ENCODE measurements around the gene SNX8.
"Not testable (repeated sequence)": the region's sequence is repeated elsewhere in the genome, so short reads cannot be mapped to it uniquely, and the experiment has no call there.

The SNX8 gene

DNA sequence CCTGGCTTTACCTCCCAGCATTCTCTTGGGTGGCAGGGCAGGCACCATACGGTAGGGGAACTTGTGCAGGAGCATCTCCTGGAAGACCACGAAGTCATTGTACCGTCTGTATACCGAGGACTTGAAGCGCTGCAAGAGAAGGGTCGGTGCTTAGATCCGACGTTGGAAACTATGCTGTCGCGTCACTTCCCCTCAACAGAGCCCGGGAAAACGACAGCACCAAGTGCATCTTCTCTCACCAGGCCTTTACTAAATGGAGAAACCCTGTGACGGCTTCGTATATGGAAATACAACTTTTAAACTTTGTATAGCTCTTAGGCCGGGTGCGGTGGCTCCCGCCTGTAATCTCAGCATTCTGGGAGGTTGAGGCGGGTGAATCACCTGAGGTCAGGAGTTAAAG is 39.1 kb downstream of the SNX8 start:
- Histone ChIP-seq H2AFZ (ENCODE audit: low read length, unreplicated experiment) (no peak overlapping the region), H3K36me3 (ENCODE audit: insufficient read depth, low read length) (no peaks in the 10 kb centered on the region; the same call in 1 of the 2 replicates), H3K4me1 (ENCODE audit: control insufficient read depth, insufficient read depth, low read length, unreplicated experiment) (no peaks in the 10 kb centered on the region), H3K4me3 (ENCODE audit: low read depth, low read length) (no peak overlapping the region), H3K79me2 (ENCODE audit: control insufficient read depth, insufficient read depth, low read length, unreplicated experiment) (peaks cover 3% of the 10 kb centered on the region), H3K27ac (ENCODE audit: low read depth, low read length) (no peak overlapping the region), H3K27me3 (ENCODE audit: insufficient read depth, low read length) (no peaks in the 10 kb centered on the region)

DNA sequence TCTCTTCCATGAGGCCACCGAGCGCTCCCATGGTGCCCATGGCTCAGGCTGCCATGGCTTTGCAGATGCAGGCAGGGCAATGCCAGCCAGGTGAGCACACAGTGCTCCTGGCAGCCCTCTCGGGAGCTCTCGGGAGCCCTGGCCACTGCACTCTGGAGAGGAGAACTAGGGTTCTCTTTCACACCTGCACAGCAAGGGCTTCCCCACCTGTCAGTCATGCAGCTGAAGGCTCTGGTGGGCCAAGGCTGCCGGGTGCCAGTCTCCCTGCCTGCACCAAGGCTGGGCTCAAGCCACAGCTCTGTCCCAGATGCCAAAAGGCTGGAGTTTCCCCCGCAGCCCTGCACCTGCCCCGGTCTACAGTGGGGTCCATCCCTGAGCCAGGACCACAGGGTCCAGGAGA is 39.6 kb downstream of the SNX8 start:
- Histone ChIP-seq H3K36me3 (ENCODE audit: insufficient read depth, low read length) (no peaks in the 10 kb centered on the region; the same call in 1 of the 2 replicates), H2AFZ (ENCODE audit: low read length, unreplicated experiment) (no peak overlapping the region)

DNA sequence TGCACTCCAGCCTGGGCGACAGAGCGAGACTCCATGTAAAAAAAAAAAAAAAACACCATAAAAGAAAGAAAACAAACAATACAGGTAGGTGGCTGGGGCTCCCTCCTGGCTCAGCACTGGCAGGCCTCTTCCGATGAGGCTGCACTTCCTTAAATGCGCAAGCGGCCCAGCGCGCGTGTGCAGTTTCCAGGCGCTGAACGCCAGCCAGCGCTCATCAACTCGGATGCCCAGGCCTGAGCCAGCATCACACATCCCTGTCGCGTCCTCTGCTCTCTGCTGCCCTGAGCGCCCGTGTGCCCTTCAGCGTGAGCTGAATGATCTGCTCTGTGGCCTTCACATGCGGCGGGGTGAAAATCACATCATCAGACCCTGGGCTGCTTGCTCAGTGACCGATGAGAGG is 40.4 kb downstream of the SNX8 start:
- Histone ChIP-seq H3K36me3 (ENCODE audit: insufficient read depth, low read length) (no peaks in the 10 kb centered on the region; the same call in 1 of the 2 replicates), H3K27ac (ENCODE audit: low read depth, low read length) (no peak overlapping the region), H3K27me3 (ENCODE audit: insufficient read depth, low read length) (no peaks in the 10 kb centered on the region), H2AFZ (ENCODE audit: low read length, unreplicated experiment) (no peak overlapping the region), H3K79me2 (ENCODE audit: control insufficient read depth, insufficient read depth, low read length, unreplicated experiment) (no peaks in the 10 kb centered on the region), H3K4me1 (ENCODE audit: control insufficient read depth, insufficient read depth, low read length, unreplicated experiment) (no peaks in the 10 kb centered on the region), H3K4me3 (ENCODE audit: low read depth, low read length) (no peak overlapping the region)

More for the DNA sequence above, 39.6 kb downstream of the SNX8 start:
- H3K4me1 ChIP-seq (ENCODE audit: control insufficient read depth, insufficient read depth, low read length, unreplicated experiment): no peaks in the 10 kb centered on the region
- peaks cover 3% of the 10 kb centered on the region for H3K79me2 ChIP-seq (ENCODE audit: control insufficient read depth, insufficient read depth, low read length, unreplicated experiment)
- H3K27me3 ChIP-seq (ENCODE audit: insufficient read depth, low read length): no peaks in the 10 kb centered on the region
- H3K27ac ChIP-seq (ENCODE audit: low read depth, low read length): no peak overlapping the region
- no peak overlapping the region for H3K4me3 ChIP-seq (ENCODE audit: low read depth, low read length)

GRCh38 chr7:2272031-2272430 is 42.2 kb downstream of the SNX8 start:
- no peak overlapping the region for H3K27ac ChIP-seq (ENCODE audit: low read depth, low read length)
- H3K4me1 ChIP-seq (ENCODE audit: control insufficient read depth, insufficient read depth, low read length, unreplicated experiment): no peaks in the 10 kb centered on the region
- no peaks in the 10 kb centered on the region; the same call in 1 of the 2 replicates for H3K36me3 ChIP-seq (ENCODE audit: insufficient read depth, low read length)
- no peak overlapping the region for H2AFZ ChIP-seq (ENCODE audit: low read length, unreplicated experiment)
- H3K27me3 ChIP-seq (ENCODE audit: insufficient read depth, low read length): no peaks in the 10 kb centered on the region
- no peaks in the 10 kb centered on the region for H3K79me2 ChIP-seq (ENCODE audit: control insufficient read depth, insufficient read depth, low read length, unreplicated experiment)
- H3K4me3 ChIP-seq (ENCODE audit: low read depth, low read length): no peak overlapping the region

DNA sequence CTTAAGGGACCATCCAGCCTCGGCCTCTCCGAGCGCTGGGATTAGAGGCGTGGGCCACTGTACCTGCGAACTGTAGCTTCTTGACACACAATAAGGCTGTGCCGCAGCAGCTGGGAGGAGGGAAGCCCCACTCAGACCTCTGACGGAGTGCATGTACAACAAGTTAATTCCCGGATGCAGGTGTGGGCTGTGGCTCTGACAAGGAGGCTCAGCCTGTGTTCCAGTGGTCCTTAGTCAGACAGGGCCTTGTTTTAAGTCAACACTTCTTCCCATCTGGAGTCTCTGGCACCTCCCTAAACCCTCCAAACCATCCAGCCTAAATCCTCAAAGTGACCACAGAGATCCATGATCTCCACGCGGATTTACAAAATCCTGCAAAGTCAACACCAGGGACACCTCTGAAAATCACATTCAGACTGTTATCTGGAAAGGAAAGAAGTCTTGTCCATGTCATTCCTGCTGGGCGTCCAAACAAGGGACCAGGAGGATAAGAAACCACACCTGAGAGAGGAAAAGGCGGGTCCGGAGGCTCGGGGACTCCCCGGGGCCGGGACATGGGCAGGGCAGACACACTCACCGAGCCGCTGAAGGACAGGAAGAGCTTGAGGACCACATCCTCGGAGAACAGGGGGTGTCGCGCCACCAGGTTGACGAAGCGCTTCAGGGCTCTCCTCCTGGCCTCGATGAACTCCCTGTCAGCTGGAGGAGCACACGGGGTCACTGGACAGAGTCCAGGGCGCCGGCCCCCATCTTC is 42.8 kb downstream of the SNX8 start:
- H3K36me3 ChIP-seq (ENCODE audit: insufficient read depth, low read length): no peaks in the 10 kb centered on the region; the same call in 1 of the 2 replicates
- H3K4me3 ChIP-seq (ENCODE audit: low read depth, low read length): no peak overlapping the region
- H3K27ac ChIP-seq (ENCODE audit: low read depth, low read length): no peak overlapping the region

DNA sequence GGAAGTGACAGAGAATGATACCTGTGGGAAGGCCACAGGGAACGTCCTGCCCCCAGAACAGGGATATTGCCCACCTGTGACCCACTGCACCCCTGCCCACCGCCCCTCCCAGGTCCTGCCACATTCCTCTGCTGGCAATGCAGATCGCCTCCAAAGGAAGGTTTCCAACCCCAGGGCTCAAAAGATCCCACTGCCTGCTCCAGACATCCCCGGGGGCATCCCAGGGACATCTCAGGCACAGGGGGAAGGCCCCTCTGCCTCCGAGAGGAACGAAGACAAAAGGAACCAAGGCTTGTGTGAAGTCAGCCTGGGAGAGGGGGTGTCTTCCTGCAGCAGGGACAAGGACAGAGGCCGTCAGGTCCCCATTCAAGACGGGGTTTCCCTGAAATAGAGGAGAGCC is 43.7 kb downstream of the SNX8 start:
- H3K79me2 ChIP-seq (ENCODE audit: control insufficient read depth, insufficient read depth, low read length, unreplicated experiment): no peaks in the 10 kb centered on the region
- H3K4me3 ChIP-seq (ENCODE audit: low read depth, low read length): no peak overlapping the region
- H3K27me3 ChIP-seq (ENCODE audit: insufficient read depth, low read length): no peaks in the 10 kb centered on the region
- H3K36me3 ChIP-seq (ENCODE audit: insufficient read depth, low read length): no peaks in the 10 kb centered on the region; the same call in 1 of the 2 replicates
- no peak overlapping the region for H3K27ac ChIP-seq (ENCODE audit: low read depth, low read length)
- no peak overlapping the region for H2AFZ ChIP-seq (ENCODE audit: low read length, unreplicated experiment)
- H3K4me1 ChIP-seq (ENCODE audit: control insufficient read depth, insufficient read depth, low read length, unreplicated experiment): peaks cover 7% of the 10 kb centered on the region

More for the DNA sequence above, 42.8 kb downstream of the SNX8 start:
- peaks cover 5% of the 10 kb centered on the region for H3K4me1 ChIP-seq (ENCODE audit: control insufficient read depth, insufficient read depth, low read length, unreplicated experiment)
- H3K79me2 ChIP-seq (ENCODE audit: control insufficient read depth, insufficient read depth, low read length, unreplicated experiment): no peaks in the 10 kb centered on the region
- no peak overlapping the region for H2AFZ ChIP-seq (ENCODE audit: low read length, unreplicated experiment)
- no peaks in the 10 kb centered on the region for H3K27me3 ChIP-seq (ENCODE audit: insufficient read depth, low read length)

GRCh38 chr7:2269991-2270460 is 44.2 kb downstream of the SNX8 start:
- peaks cover 7% of the 10 kb centered on the region for H3K4me1 ChIP-seq (ENCODE audit: control insufficient read depth, insufficient read depth, low read length, unreplicated experiment)
- H3K27me3 ChIP-seq (ENCODE audit: insufficient read depth, low read length): no peaks in the 10 kb centered on the region
- H3K79me2 ChIP-seq (ENCODE audit: control insufficient read depth, insufficient read depth, low read length, unreplicated experiment): no peaks in the 10 kb centered on the region
- H3K4me3 ChIP-seq (ENCODE audit: low read depth, low read length): no peak overlapping the region
- H3K27ac ChIP-seq (ENCODE audit: low read depth, low read length): no peak overlapping the region
- H3K36me3 ChIP-seq (ENCODE audit: insufficient read depth, low read length): no peaks in the 10 kb centered on the region; the same call in 1 of the 2 replicates
- no peak overlapping the region for H2AFZ ChIP-seq (ENCODE audit: low read length, unreplicated experiment)

DNA sequence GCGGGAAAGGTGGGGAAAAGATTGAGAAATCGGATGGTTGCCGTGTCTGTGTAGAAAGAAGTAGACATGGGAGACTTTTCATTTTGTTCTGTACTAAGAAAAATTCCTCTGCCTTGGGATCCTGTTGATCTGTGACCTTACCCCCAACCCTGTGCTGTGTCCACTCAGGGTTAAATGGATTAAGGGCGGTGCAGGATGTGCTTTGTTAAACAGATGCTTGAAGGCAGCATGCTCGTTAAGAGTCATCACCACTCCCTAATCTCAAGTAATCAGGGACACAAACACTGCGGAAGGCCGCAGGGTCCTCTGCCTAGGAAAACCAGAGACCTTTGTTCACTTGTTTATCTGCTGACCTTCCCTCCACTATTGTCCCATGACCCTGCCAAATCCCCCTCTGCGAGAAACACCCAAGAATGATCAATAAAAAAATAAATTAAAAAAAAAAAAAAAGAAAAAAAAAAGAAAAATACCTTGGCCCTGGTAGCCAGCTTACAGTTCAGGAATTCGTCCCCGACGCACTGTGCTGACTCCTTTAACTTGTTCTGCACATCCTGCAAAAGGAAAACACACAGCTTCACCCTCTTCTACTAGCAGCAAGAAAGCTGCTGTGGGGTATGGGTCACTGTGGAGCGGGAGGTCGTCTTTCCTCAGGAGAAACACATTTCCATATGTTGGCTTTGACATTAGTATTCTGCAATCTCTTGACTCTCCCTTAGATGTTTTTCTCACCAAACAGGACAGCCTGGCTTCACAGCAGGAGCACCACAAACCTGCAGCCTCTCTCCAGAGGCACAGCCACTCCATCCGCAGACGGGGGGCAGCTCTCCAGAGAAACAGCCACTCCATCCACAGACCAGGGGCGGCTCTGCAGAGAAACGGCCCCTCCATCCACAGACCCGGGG is 44.9 kb downstream of the SNX8 start:
- H3K36me3 ChIP-seq (ENCODE audit: insufficient read depth, low read length); H3K79me2 ChIP-seq (ENCODE audit: control insufficient read depth, insufficient read depth, low read length, unreplicated experiment); H3K27me3 ChIP-seq (ENCODE audit: insufficient read depth, low read length); H3K4me1 ChIP-seq (ENCODE audit: control insufficient read depth, insufficient read depth, low read length, unreplicated experiment); H3K4me3 ChIP-seq (ENCODE audit: low read depth, low read length); H3K27ac ChIP-seq (ENCODE audit: low read depth, low read length); H2AFZ ChIP-seq (ENCODE audit: low read length, unreplicated experiment): not testable (repeated sequence)

DNA sequence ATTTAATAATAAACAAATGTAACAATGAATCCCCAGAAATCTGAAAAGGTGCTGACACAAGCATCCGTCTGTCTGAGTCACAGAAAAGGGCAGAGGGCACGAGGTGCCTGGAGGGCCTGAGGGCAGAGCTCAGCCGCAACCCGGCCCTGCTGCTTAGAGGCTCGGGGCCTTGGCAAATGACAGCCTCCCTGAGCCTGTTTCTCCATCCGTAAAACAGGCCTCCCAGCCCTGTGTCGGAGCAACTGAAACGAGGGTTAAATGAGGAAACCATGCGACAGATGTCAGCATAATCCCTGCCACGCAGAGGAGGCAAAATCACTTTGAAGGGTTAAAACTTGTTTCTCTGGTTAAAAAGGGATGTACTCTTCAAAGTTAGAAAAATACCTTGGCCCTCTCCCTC is 47.3 kb downstream of the SNX8 start:
- Histone ChIP-seq H3K36me3 (ENCODE audit: insufficient read depth, low read length) (no peaks in the 10 kb centered on the region; the same call in 1 of the 2 replicates), H3K4me1 (ENCODE audit: control insufficient read depth, insufficient read depth, low read length, unreplicated experiment) (peaks cover 7% of the 10 kb centered on the region)

DNA sequence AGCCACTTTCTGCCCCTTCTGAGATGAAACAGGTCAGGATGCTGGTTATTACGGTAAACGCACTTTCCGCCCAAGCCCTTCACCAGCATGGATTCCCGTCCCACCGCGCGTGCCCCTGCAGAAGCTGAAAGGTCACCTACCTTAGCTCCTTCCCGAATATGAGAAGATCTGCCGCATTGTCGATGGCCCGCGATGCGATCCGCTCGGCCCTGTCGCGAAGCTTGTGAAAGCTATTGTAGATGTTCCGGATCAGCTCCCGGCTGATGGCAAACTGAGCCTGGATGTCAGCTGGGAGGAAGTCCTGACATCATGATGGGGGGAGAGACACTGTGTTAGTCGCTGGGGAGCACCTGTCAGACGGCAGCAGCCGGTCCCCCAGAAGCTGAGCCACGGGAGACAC is 50.1 kb downstream of the SNX8 start:
- Histone ChIP-seq H3K27ac (ENCODE audit: low read depth, low read length) (no peak overlapping the region), H3K4me1 (ENCODE audit: control insufficient read depth, insufficient read depth, low read length, unreplicated experiment) (peaks cover 7% of the 10 kb centered on the region), H3K79me2 (ENCODE audit: control insufficient read depth, insufficient read depth, low read length, unreplicated experiment) (no peaks in the 10 kb centered on the region), H2AFZ (ENCODE audit: low read length, unreplicated experiment) (no peak overlapping the region), H3K4me3 (ENCODE audit: low read depth, low read length) (no peak overlapping the region), H3K27me3 (ENCODE audit: insufficient read depth, low read length) (no peaks in the 10 kb centered on the region), H3K36me3 (ENCODE audit: insufficient read depth, low read length) (no peaks in the 10 kb centered on the region)

More for the DNA sequence above, 47.3 kb downstream of the SNX8 start:
- no peaks in the 10 kb centered on the region for H3K27me3 ChIP-seq (ENCODE audit: insufficient read depth, low read length)
- H2AFZ ChIP-seq (ENCODE audit: low read length, unreplicated experiment): no peak overlapping the region
- no peaks in the 10 kb centered on the region for H3K79me2 ChIP-seq (ENCODE audit: control insufficient read depth, insufficient read depth, low read length, unreplicated experiment)
- H3K27ac ChIP-seq (ENCODE audit: low read depth, low read length): no peak overlapping the region
- H3K4me3 ChIP-seq (ENCODE audit: low read depth, low read length): no peak overlapping the region
